Measurements from ENCODE around the gene ADA.

The ADA gene

DNA sequence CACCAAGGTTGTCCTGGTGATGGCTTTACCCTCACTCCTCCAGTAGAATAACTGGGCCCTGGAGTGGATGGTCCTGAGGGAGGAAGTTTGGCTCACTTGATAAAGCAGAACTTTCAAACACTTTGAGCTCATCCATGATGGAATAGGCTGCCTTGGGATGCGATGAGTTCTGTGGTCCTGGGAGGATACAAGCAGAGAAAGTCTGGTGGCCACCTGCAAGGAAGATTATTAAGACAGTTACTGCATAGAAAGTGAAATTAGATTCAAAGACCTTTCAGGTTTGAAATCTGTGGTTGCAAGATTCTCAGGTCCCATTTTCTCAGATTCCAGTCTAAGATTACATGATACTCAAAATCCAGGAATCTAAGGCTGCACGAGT, 43.8 kb upstream of the ADA start:
- in situ Hi-C loops (cut with HindIII; ENCODE audit: low sequenced_read_pairs), result no loop called here
- no peak for DNase-seq (ENCODE audit: low read depth, low spot score)
- TF ChIP-seq, protein P1, sequence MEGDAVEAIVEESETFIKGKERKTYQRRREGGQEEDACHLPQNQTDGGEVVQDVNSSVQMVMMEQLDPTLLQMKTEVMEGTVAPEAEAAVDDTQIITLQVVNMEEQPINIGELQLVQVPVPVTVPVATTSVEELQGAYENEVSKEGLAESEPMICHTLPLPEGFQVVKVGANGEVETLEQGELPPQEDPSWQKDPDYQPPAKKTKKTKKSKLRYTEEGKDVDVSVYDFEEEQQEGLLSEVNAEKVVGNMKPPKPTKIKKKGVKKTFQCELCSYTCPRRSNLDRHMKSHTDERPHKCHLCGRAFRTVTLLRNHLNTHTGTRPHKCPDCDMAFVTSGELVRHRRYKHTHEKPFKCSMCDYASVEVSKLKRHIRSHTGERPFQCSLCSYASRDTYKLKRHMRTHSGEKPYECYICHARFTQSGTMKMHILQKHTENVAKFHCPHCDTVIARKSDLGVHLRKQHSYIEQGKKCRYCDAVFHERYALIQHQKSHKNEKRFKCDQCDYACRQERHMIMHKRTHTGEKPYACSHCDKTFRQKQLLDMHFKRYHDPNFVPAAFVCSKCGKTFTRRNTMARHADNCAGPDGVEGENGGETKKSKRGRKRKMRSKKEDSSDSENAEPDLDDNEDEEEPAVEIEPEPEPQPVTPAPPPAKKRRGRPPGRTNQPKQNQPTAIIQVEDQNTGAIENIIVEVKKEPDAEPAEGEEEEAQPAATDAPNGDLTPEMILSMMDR (IDR thresholded peaks at IDR 0.05; ENCODE audit: low read depth, low read length), result no peak
- H3K4me3 ChIP-seq (ENCODE audit: low read depth, low read length), result no peak overlapping the region

DNA sequence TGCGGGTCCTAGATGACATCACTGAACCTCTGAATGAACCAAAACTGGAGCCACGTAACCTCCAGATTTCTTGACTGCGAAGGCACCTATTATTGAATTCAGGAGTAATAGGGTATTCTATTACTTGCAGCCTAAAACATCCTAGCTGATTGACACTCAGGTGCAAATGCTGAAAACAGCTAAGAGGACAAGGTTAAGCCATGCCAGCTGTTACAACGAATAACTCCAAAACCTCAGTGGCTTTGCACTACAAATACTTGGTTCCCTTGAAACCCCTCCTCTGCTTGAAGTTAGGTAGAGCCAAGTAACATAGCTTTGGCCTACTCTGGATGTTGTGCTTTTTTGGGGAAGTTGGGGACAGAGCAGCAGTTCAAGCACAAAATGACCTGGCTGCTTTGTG, 42.7 kb upstream of the ADA start:
- TF ChIP-seq, protein P1 (IDR thresholded peaks at IDR 0.05; ENCODE audit: low read depth, low read length), result no peak
- no peak for DNase-seq (ENCODE audit: low read depth, low spot score)
- in situ Hi-C loops (cut with HindIII; ENCODE audit: low sequenced_read_pairs), result no loop called here
- H3K4me3 ChIP-seq (ENCODE audit: low read depth, low read length), result no peak overlapping the region

DNA sequence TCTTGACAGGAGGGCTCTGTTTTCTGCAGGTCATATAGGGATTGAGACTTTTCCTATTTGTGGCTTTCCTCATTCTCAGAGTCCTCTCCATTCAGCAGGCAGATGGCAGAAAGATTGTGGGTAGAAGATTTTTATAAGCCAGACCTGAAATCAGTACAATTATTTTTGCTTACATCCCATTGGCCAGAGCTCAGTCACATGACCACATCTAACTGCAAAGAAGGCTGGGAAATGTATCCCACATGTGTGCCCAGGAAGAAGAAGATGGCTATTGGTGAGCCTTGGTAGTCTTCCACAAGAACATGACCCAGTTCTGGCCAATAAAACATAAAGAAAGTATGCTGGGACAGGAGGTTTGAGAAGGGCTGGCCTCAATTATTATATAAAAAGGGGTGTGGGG, 42.1 kb upstream of the ADA start:
- H3K4me3 ChIP-seq (ENCODE audit: low read depth, low read length), result no peak overlapping the region
- TF ChIP-seq, protein P1 (IDR thresholded peaks at IDR 0.05; ENCODE audit: low read depth, low read length), result no peak
- in situ Hi-C loops (cut with HindIII; ENCODE audit: low sequenced_read_pairs), result no loop called here
- DNase-seq (ENCODE audit: low read depth, low spot score), result no peak

DNA sequence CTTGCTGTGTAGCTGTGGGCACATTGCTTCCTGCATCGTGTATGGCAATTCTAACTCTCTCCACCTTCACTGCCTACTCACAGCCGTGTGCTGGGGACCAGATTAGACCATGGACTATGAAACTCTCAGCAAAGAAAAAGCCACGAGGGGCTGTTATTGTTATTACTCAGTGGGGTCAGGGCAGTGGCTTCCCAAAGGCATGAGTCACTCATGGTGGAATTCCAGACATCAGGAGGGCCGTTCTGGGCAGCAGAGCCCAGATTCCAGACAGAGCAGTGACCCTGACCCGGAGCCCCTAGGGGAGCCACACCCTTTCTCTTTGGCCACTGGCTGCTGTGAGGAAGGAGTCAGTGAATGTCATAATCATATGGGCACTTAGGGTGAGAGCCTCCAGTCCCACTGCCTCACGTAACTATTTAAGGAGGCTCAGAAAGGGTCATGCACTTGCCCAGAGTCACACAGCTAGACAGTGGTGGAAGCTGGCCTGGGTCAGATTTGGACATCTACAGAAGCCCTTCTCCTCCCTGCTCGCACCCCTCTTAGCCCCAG, 41.5 kb upstream of the ADA start:
- in situ Hi-C loops (cut with HindIII; ENCODE audit: low sequenced_read_pairs), result no loop called here
- H3K4me3 ChIP-seq (ENCODE audit: low read depth, low read length), result no peak overlapping the region
- DNase-seq (ENCODE audit: low read depth, low spot score), result peak; percentile 95
- TF ChIP-seq, protein P1 (IDR thresholded peaks at IDR 0.05; ENCODE audit: low read depth, low read length), result no peak

DNA sequence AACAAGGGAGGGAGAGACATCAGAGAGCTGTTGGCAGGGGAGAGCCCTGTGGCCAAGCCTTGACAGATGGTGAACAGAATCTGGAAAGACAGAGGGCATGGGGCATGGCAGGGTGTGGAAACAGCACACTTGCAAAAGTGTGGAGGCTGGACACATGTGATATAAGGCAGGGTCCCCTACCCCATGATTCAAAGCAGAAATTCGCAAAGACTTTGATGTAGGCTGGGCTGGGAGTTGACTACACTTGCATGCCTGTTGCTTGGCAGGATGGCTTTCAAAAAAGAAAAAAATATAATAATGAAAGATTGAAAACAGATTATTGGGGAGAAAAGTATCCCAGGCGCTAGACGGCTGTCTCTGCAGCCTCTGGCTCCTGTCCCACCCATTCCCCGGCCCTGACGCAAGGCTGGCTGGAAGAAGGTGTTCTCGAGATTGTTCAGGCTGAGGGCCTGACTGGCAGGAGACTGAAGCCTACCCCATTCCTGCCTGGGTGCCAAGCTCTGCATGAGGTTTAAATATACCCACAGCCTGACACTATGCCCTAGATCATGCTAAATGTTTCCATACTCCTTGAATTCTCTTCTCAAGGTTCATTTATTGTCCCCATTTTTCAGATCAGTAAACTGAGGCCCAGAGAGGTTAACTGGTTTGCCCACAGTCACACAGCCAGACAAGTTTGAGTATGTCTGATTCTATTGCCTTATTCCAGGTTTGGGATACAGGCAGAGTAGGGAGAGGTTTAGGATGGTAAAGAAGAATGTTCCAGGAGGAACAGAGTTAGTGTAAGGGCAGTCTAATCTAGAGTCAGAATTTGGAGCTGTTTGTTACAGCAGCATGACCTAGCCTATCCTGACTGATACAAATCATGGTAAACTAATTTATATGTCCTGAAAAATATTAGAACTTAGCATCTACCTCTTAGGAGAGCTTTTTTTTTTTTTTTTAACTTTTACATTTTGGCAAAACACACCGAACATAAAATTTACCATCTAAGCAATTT, 40.2 kb upstream of the ADA start:
- in situ Hi-C loops (cut with HindIII; ENCODE audit: low sequenced_read_pairs), result no loop called here
- no peak overlapping the region for H3K4me3 ChIP-seq (ENCODE audit: low read depth, low read length)
- DNase-seq (ENCODE audit: low read depth, low spot score), result no peak
- TF ChIP-seq, protein P1 (IDR thresholded peaks at IDR 0.05; ENCODE audit: low read depth, low read length), result no peak

DNA sequence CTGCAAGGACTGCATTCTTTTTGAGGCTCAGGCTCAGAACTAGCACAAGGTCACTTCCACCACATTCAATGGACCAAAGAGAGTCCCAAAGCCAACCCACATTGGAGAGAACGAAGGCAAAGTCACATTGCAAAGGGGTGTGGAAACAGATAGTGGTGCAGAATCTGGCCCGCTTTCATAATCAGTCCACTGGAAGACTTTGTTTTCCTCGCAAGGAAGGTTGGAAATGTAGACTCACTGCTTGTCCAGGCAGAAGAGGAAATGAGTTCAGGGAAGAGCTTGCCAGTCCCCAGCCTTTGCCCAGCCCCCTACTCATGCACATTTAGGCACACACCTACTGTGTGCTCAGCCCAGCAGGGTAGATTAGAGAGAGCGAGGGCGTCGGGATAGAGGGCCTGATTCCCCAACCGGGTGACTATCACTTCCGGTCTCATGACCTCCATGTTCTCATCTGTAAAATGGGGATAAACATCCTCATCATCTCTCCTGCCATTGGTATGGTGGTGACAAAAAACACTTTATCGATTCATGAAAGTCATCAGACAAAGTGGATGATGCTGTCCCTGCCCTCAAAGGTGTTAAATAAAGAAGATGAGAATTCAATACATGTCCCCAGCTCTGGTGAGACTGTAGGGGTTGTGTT, 39.4 kb upstream of the ADA start:
- TF ChIP-seq, protein P1 (IDR thresholded peaks at IDR 0.05; ENCODE audit: low read depth, low read length), result no peak
- in situ Hi-C loops (cut with HindIII; ENCODE audit: low sequenced_read_pairs), result no loop called here
- H3K4me3 ChIP-seq (ENCODE audit: low read depth, low read length), result no peak overlapping the region
- DNase-seq (ENCODE audit: low read depth, low spot score), result no peak

Data from astrocyte of the spinal cord (primary cell).